ENCODE data around the gene IL4R.
"Not testable (repeated sequence)": the region's sequence is repeated elsewhere in the genome, so short reads cannot be mapped to it uniquely, and the experiment has no call there.

Gene IL4R

DNA sequence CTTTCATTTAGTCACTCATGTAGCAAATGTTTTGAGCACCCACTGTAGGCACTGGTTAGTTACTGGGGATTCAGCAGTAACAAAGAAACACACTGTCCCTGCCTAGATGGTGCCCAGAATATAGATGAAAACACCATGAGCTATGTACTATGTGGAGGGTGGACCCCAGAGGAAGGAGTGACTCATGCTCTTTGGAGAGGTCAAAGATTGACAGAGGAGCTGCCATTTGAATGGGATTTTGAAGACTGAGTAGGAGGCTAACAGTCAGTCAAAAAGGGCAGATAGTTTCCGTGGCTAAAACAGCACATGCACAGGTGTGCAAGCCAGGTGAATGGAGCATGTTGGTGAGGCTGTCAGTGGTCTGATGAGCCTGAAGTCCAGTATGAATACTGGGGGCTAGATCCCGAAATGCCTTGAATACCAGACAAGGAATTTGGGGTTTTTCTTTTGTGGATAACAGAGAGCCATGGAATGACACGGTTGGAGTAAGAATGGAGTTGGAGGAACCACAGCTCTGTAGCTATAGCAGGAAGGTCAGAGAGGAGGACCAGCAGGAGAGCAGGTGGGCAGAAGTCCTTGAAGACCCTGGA lies 94.3 kb downstream of the IL4R start:
- DNase-seq = no peak

DNA sequence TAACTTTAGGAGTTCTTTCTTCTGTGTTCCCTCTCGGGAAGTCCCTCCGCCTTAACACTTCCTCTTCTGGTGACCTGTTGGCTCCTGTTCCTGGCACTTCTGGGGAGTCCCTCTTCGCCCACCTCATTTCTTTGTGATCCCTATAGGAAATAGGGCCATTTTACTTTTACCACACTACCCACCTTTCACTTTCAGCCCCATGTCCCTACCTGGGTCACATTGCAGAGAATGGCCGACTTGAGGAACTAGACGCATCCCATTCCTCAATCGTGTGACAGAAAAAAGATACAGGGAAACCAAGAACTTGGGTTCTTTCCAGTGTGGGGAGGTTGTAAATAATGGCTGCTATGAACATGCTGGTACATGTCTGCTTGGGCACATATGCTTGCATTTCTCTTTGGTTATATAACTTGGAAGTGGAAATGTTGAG lies 94.8 kb downstream of the IL4R start:
- no peak for DNase-seq

DNA sequence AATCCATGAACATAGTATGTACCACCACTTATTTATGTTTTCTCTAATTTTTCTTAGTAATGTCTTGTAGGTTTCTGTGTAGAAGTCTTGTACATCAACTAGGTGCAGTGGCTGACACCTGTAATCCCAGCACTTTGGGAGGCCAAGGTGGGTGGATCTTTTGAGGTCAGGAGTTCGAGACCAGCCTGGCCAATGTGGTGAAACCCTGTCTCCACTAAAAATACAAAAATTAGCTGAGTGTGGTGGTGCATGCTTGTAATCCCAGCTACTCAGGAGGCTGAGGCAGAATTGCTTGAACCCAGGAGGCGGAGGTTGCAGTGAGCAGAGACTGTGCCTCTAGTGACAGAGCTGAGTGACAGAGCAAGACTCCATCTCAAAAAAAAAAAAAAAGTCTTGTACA lies 96.2 kb downstream of the IL4R start:
- DNase-seq = not testable (repeated sequence)

DNA sequence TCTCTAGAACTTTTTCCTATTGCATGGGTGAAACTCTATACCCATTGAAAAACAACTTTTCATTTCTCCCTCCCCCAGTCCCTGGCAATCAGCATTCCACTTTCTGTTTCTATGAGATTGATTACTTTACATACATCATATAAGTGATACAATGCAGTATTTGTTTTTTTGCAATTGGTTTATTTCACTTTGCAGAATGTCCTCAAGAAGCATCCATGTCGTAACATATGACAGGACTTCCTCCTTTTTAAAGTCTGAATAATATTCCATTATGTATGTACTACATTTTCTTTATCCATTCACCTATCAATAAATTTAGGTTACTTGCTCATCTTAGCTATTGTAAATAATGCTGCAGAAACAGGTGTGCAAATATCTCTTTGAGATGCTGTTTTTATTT lies 97.0 kb downstream of the IL4R start:
- DNase-seq = no peak

DNA sequence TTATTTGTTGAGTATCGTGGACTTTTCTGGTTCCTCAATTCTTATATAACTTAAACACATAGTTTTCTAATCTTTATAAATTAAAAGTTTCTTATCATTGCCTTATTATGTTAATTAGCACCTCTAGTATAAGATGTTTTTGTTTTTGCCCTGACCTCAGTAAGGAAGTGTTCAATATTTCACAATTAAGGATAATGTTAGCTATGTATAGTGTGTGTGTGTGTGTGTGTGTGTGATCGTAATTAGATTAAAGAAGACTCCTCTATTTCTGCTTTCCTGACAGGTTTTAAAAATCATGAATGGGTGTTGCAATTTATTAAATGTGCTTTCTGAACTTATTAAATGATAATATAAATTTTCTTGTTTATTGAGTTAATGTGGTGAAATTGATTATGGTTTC lies 100.2 kb downstream of the IL4R start:
- DNase-seq = no peak

Data from NCI-H187 (cell line).